Loucy (cell line): Measurements from ENCODE around the gene SCARF1.

Experiments
- H2AFZ ChIP-seq: fragments of 200-600 bp; sonication (generic); 2 replicates; pipeline ENCODE4 v1.6.0; 2016; ENCODE audit warnings: antibody characterized with exemption, mild to moderate bottlenecking, low read length, moderate library complexity
- H3F3A ChIP-seq: fragments of 200-600 bp; 2 replicates; pipeline ENCODE4 v1.6.0; 2016; ENCODE audit warnings: antibody characterized with exemption, low read depth, mild to moderate bottlenecking
- H3K27me3 ChIP-seq: fragments of 200-600 bp; sonication (generic); 2 replicates; pipeline ENCODE4 v1.6.1; 2014; ENCODE audit warnings: low read length, mild to moderate bottlenecking; ENCODE audit not compliant: insufficient read depth, poor library complexity, severe bottlenecking
- H3K36me3 ChIP-seq: fragments of 200-600 bp; sonication (generic); 2 replicates; pipeline ENCODE4 v1.6.1; 2016; ENCODE audit warnings: low read length; ENCODE audit not compliant: insufficient read depth
- H3K4me1 ChIP-seq: fragments of 200-600 bp; sonication (generic); 2 replicates; pipeline ENCODE4 v1.5.1; 2014; ENCODE audit warnings: low read length, mild to moderate bottlenecking; ENCODE audit not compliant: insufficient read depth, poor library complexity, severe bottlenecking
- H3K4me2 ChIP-seq: fragments of 200-600 bp; sonication (generic); 2 replicates; pipeline ENCODE4 v1.6.0; 2014; ENCODE audit warnings: antibody characterized with exemption, low read length, low read depth, mild to moderate bottlenecking; ENCODE audit not compliant: poor library complexity, severe bottlenecking
- H3K4me3 ChIP-seq: fragments of 200-600 bp; sonication (generic); 2 replicates; pipeline ENCODE4 v1.5.1; 2014; ENCODE audit warnings: low read length, mild to moderate bottlenecking, mixed read lengths; ENCODE audit not compliant: poor library complexity, severe bottlenecking
- H3K79me2 ChIP-seq: fragments of 200-600 bp; sonication (generic); 2 replicates; pipeline ENCODE4 v1.6.1; 2014; ENCODE audit warnings: low read length; ENCODE audit not compliant: insufficient read depth
- H3K9ac ChIP-seq: fragments of 200-600 bp; sonication (generic); 2 replicates; pipeline ENCODE4 v1.6.0; 2014; ENCODE audit warnings: mild to moderate bottlenecking, low read depth, low read length, moderate library complexity; ENCODE audit not compliant: poor library complexity, severe bottlenecking
- H3K9me2 ChIP-seq: fragments of 200-600 bp; sonication (generic); replicated peaks from 2 replicates; pipeline ENCODE4 v1.6.1; 2016; ENCODE audit warnings: low read depth, low read length, mixed read lengths
- H3K9me3 ChIP-seq: fragments of 200-600 bp; sonication (generic); 2 replicates; pipeline ENCODE4 v1.6.1; 2014; ENCODE audit warnings: mild to moderate bottlenecking, antibody characterized with exemption, low read length, low read depth; ENCODE audit not compliant: insufficient read depth
- H4K20me1 ChIP-seq: fragments of 200-600 bp; sonication (generic); 2 replicates; pipeline ENCODE4 v1.6.0; 2014; ENCODE audit warnings: antibody characterized with exemption, low read length, mild to moderate bottlenecking; ENCODE audit not compliant: insufficient read depth, poor library complexity, severe bottlenecking
- EZH2phosphoT487 ChIP-seq: fragments of 200-600 bp; IDR thresholded peaks from 2 replicates; pipeline ENCODE4 v1.6.1; 2018; ENCODE audit warnings: antibody characterized with exemption, mild to moderate bottlenecking, moderate library complexity, borderline replicate concordance
- TF ChIP-seq, protein P1 (sequence below): fragments of 200-600 bp; sonication (generic); conservative IDR thresholded peaks from 2 replicates; pipeline ENCODE4 v1.5.1; 2014; ENCODE audit warnings: mild to moderate bottlenecking, antibody characterized with exemption, low read length

SCARF1 gene

DNA sequence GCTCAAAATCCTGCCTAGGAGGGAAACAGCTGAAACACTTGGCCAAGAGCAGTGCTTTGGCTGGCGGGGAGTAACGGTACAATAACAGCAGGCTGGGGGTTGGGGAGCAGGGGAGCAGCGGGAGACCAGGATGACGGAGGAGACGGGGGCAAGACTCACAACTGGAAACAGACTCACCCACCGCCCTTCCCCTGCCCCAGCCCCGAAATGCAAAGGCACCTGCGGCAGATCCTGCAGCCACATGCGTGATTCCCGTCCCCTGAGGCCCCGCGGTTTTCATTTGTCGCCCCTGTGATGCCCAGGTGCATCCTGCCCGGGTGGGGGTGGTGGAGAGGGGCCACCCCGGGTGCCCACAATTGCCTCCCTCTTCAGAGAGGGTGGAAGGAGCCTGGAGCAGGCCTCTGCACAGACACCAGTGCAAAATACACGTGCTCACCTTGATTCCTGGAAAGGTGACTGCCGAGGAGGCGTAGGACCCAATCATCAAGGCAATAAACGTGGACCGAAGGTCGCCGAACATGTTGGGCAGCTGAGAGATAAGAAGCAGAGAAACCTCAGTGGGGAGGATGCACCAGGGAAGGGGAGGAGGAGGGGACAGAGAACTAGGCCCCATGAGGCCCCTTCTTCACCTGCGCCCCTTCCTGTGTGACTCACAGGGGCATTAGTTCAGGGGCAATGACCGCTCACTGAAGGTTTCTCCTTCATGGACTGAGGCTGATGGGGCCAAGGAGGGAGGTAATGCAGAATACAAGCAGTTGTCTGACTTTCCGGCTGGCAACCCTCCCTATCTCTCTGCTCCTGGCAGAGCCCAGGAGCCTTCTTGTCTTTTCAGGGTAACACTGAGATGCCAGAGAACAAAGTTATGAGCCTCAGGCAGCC, 52.5 kb downstream of the SCARF1 start:
- Histone ChIP-seq H3K9me3 (no peaks in the 10 kb centered on the region), H2AFZ (no peak overlapping the region), H3K9ac (peak overlapping the region; percentile 76), H3K27me3 (no peaks in the 10 kb centered on the region), H3K36me3 (no peaks in the 10 kb centered on the region; the same call in 1 of the 2 replicates), H3F3A (peaks cover 18% of the 10 kb centered on the region; the same call in 1 of the 2 replicates), H4K20me1 (no peaks in the 10 kb centered on the region), H3K9me2 (no peaks in the 10 kb centered on the region), H3K79me2 (peaks cover 26% of the 10 kb centered on the region; the same call in 1 of the 2 replicates), H3K4me2 (peak overlapping the region; percentile 76), H3K4me1 (peaks cover 56% of the 10 kb centered on the region), H3K4me3 (peak overlapping the region; percentile 51)
- no peak for TF ChIP-seq EZH2phosphoT487
- TF ChIP-seq, protein P1, sequence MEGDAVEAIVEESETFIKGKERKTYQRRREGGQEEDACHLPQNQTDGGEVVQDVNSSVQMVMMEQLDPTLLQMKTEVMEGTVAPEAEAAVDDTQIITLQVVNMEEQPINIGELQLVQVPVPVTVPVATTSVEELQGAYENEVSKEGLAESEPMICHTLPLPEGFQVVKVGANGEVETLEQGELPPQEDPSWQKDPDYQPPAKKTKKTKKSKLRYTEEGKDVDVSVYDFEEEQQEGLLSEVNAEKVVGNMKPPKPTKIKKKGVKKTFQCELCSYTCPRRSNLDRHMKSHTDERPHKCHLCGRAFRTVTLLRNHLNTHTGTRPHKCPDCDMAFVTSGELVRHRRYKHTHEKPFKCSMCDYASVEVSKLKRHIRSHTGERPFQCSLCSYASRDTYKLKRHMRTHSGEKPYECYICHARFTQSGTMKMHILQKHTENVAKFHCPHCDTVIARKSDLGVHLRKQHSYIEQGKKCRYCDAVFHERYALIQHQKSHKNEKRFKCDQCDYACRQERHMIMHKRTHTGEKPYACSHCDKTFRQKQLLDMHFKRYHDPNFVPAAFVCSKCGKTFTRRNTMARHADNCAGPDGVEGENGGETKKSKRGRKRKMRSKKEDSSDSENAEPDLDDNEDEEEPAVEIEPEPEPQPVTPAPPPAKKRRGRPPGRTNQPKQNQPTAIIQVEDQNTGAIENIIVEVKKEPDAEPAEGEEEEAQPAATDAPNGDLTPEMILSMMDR, result no peak

DNA sequence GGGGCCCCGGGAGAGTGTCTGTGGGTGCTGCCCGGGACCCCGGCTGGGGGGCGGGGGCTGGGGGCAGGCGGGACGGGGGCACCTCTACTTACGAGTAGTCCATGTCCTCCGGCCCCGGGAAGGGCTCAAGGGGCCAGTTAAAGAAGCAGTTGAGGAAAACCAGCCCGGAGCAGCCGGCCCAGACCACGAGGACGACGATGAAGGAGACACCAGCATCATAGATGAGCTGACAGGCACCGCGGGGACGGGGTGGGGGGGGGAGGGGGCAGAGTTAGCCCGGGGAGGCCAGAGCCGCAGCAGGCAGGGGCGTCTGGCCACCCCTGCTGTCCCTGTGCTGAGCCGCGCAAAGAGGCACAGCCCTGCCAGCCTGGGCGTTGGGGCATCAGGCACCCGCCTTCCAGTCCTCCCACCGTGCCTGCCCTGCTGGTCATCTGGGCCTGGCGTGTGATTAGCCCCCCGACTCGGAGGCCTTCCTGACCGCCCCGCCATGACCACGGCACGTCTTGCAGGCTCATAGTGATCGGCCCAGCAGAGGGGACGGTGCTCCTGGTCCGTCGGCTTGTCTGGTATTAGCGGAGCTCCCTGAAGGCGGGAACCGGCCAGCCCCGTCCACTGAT, 54.0 kb downstream of the SCARF1 start:
- peak overlapping the region; percentile 76 for H3K4me2 ChIP-seq
- no peak for TF ChIP-seq EZH2phosphoT487
- TF ChIP-seq, protein P1, result no peak
- H3F3A ChIP-seq, result peaks cover 18% of the 10 kb centered on the region; the same call in 1 of the 2 replicates
- peak overlapping the region; percentile 51 for H3K4me3 ChIP-seq
- no peaks in the 10 kb centered on the region for H3K9me3 ChIP-seq
- H4K20me1 ChIP-seq, result no peaks in the 10 kb centered on the region
- no peaks in the 10 kb centered on the region; the same call in 1 of the 2 replicates for H3K36me3 ChIP-seq
- H3K9me2 ChIP-seq, result no peaks in the 10 kb centered on the region
- H2AFZ ChIP-seq, result no peak overlapping the region
- peak overlapping the region; percentile 76 for H3K9ac ChIP-seq
- peaks cover 26% of the 10 kb centered on the region; the same call in 1 of the 2 replicates for H3K79me2 ChIP-seq
- H3K27me3 ChIP-seq, result no peaks in the 10 kb centered on the region
- H3K4me1 ChIP-seq, result peaks cover 56% of the 10 kb centered on the region

DNA sequence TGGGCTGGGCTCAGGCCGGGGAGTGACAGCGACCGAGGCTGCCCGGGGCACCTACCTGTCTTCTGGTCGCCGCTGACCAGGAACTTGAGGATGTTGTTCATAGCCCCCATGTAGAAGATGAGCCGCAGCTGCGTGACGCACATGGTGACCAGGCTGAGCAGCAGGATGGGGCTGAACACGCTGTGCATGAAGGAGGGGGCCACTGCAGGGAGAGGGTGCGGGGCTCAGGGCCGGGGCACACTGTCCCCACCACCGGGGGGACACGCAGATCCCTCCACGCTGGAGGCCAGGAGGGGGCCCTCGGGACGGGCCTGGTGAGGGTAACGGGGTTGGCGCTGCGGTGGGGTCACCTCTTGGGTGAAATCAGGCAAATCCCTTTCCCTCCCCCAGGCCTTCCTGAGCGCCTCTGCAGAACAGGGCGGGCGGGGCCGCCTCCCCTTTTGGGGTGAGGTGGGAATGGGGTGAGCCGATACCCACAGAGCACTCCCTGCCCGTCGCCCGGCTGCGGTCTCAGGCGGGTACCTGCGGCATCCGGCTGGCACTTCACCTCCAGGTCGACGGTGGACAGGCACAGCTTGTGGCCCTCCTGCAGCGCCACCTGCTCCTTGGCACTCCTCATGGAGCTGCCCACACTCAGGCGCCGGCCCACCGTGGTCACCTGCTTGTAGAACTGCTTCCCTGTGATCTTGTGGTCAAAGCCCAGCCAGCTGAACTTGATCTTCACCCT, 54.6 kb downstream of the SCARF1 start:
- peaks cover 24% of the 10 kb centered on the region; the same call in 1 of the 2 replicates for H3K79me2 ChIP-seq
- no peak overlapping the region for H2AFZ ChIP-seq
- H3K9me3 ChIP-seq, result no peaks in the 10 kb centered on the region
- no peaks in the 10 kb centered on the region; the same call in 1 of the 2 replicates for H3K36me3 ChIP-seq
- no peak overlapping the region for H3K4me3 ChIP-seq
- no peaks in the 10 kb centered on the region for H4K20me1 ChIP-seq
- TF ChIP-seq, protein P1, result no peak
- no peak for TF ChIP-seq EZH2phosphoT487
- H3K9me2 ChIP-seq, result no peaks in the 10 kb centered on the region
- no peaks in the 10 kb centered on the region for H3K27me3 ChIP-seq
- peaks cover 56% of the 10 kb centered on the region for H3K4me1 ChIP-seq
- peak overlapping the region; percentile 48 for H3K9ac ChIP-seq
- peak overlapping the region; percentile 28 for H3K4me2 ChIP-seq
- H3F3A ChIP-seq, result peaks cover 18% of the 10 kb centered on the region; the same call in 1 of the 2 replicates
